ENCODE results near the gene RALGAPA2.

The RALGAPA2 gene

DNA sequence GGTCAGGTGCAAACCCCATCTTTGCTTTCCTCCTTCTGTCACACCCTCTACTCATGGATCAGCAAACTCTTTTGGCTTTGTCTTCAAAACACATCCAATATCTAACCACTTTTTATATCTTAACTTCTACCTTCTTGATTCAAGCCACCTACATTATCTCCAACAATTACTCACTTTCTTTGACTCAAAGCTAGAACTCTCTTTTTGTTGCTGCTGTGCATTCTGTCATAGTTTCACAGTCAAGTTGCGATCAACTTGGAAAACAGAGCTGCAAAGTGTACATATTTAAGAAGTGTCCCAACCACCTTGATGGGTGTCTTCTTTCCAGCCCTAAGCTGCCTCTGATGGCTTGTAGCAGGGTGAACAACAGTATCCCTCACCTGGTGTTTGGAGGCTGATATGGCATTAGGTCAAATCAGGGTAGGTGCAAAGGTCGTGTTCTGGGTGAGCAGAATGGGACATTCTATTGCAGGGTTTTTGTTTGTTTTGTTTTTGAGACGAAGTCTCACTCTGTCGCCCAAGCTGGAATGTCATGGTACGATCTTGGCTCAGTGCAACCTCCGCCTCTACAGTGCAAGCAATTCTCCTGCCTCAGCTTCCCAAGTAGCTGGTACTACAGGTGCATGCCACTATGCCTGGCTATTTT, 43.4 kb upstream of the RALGAPA2 start:
- ATAC-seq: no peak
- TF ChIP-seq SNAI2 (CRISPR knock-in tag; IDR thresholded peaks at IDR 0.05): no peak
- no peak for TF ChIP-seq OSR1 (CRISPR knock-in tag; IDR thresholded peaks at IDR 0.05)
- no peak for TF ChIP-seq ESRRG (CRISPR knock-in tag; IDR thresholded peaks at IDR 0.05)
- TF ChIP-seq ZNF8 (CRISPR knock-in tag; IDR thresholded peaks at IDR 0.05): no peak
- TF ChIP-seq GLIS3 (CRISPR knock-in tag; IDR thresholded peaks at IDR 0.05): no peak
- no peak for TF ChIP-seq ZC3H10 (CRISPR knock-in tag; IDR thresholded peaks at IDR 0.05)
- TF ChIP-seq, protein P1, sequence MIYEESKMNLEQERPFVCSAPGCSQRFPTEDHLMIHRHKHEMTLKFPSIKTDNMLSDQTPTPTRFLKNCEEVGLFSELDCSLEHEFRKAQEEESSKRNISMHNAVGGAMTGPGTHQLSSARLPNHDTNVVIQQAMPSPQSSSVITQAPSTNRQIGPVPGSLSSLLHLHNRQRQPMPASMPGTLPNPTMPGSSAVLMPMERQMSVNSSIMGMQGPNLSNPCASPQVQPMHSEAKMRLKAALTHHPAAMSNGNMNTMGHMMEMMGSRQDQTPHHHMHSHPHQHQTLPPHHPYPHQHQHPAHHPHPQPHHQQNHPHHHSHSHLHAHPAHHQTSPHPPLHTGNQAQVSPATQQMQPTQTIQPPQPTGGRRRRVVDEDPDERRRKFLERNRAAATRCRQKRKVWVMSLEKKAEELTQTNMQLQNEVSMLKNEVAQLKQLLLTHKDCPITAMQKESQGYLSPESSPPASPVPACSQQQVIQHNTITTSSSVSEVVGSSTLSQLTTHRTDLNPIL (CRISPR knock-in tag; IDR thresholded peaks at IDR 0.05; ENCODE audit: low read depth): no peak
- TF ChIP-seq, protein P2, sequence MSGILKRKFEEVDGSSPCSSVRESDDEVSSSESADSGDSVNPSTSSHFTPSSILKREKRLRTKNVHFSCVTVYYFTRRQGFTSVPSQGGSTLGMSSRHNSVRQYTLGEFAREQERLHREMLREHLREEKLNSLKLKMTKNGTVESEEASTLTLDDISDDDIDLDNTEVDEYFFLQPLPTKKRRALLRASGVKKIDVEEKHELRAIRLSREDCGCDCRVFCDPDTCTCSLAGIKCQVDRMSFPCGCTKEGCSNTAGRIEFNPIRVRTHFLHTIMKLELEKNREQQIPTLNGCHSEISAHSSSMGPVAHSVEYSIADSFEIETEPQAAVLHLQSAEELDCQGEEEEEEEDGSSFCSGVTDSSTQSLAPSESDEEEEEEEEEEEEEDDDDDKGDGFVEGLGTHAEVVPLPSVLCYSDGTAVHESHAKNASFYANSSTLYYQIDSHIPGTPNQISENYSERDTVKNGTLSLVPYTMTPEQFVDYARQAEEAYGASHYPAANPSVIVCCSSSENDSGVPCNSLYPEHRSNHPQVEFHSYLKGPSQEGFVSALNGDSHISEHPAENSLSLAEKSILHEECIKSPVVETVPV (CRISPR knock-in tag; IDR thresholded peaks at IDR 0.05): no peak
- no peak for TF ChIP-seq ZFP30 (CRISPR knock-in tag; IDR thresholded peaks at IDR 0.05)
- TF ChIP-seq, protein P3, sequence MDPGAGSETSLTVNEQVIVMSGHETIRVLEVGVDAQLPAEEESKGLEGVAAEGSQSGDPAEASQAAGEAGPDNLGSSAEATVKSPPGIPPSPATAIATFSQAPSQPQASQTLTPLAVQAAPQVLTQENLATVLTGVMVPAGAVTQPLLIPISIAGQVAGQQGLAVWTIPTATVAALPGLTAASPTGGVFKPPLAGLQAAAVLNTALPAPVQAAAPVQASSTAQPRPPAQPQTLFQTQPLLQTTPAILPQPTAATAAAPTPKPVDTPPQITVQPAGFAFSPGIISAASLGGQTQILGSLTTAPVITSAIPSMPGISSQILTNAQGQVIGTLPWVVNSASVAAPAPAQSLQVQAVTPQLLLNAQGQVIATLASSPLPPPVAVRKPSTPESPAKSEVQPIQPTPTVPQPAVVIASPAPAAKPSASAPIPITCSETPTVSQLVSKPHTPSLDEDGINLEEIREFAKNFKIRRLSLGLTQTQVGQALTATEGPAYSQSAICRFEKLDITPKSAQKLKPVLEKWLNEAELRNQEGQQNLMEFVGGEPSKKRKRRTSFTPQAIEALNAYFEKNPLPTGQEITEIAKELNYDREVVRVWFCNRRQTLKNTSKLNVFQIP (CRISPR knock-in tag; IDR thresholded peaks at IDR 0.05; ENCODE audit: borderline replicate concordance, low read depth): no peak
- TF ChIP-seq ZNF70 (CRISPR knock-in tag; IDR thresholded peaks at IDR 0.05): no peak

DNA sequence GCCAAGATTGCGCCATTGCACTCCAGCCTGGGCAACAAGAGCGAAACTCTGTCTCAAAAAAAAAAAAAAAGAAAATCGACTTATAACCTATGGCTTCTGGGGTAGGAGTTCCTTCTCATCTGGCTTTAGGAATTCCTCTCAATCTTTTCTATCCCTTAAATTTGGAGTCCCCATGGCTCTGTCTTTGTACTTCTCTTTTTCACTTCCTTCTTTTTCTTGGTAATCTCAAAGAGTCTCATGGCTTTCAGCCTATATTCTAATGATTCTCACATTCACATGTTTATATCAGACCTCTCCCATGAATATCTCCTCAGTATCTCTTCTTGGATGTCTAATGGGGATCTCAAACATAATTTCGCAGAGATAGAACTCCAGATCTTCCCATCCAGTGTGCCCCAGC, 42.8 kb upstream of the RALGAPA2 start:
- no peak for ATAC-seq
- TF ChIP-seq, protein P1 (CRISPR knock-in tag; IDR thresholded peaks at IDR 0.05; ENCODE audit: low read depth): no peak
- TF ChIP-seq RARB (CRISPR knock-in tag; IDR thresholded peaks at IDR 0.05) (no peak), ZNF8 (CRISPR knock-in tag; IDR thresholded peaks at IDR 0.05) (no peak), ZFP3 (CRISPR knock-in tag; IDR thresholded peaks at IDR 0.05) (no peak), SNAI2 (CRISPR knock-in tag; IDR thresholded peaks at IDR 0.05) (no peak), ZNF70 (CRISPR knock-in tag; IDR thresholded peaks at IDR 0.05) (no peak), ZC3H10 (CRISPR knock-in tag; IDR thresholded peaks at IDR 0.05) (no peak), PPARA (CRISPR knock-in tag; IDR thresholded peaks at IDR 0.05; ENCODE audit: borderline replicate concordance) (no peak), OSR1 (CRISPR knock-in tag; IDR thresholded peaks at IDR 0.05) (no peak), CSDC2 (CRISPR knock-in tag; IDR thresholded peaks at IDR 0.05) (no peak), ESRRG (CRISPR knock-in tag; IDR thresholded peaks at IDR 0.05) (no peak), BACH2 (CRISPR knock-in tag; IDR thresholded peaks at IDR 0.05; ENCODE audit: borderline replicate concordance) (no peak), ZNF565 (CRISPR knock-in tag; conservative IDR thresholded peaks at IDR 0.05; ENCODE audit: low read depth) (no peak), ISL1 (CRISPR knock-in tag; IDR thresholded peaks at IDR 0.05) (no peak)
- TF ChIP-seq, protein P2 (CRISPR knock-in tag; IDR thresholded peaks at IDR 0.05): no peak
- TF ChIP-seq, protein P4, sequence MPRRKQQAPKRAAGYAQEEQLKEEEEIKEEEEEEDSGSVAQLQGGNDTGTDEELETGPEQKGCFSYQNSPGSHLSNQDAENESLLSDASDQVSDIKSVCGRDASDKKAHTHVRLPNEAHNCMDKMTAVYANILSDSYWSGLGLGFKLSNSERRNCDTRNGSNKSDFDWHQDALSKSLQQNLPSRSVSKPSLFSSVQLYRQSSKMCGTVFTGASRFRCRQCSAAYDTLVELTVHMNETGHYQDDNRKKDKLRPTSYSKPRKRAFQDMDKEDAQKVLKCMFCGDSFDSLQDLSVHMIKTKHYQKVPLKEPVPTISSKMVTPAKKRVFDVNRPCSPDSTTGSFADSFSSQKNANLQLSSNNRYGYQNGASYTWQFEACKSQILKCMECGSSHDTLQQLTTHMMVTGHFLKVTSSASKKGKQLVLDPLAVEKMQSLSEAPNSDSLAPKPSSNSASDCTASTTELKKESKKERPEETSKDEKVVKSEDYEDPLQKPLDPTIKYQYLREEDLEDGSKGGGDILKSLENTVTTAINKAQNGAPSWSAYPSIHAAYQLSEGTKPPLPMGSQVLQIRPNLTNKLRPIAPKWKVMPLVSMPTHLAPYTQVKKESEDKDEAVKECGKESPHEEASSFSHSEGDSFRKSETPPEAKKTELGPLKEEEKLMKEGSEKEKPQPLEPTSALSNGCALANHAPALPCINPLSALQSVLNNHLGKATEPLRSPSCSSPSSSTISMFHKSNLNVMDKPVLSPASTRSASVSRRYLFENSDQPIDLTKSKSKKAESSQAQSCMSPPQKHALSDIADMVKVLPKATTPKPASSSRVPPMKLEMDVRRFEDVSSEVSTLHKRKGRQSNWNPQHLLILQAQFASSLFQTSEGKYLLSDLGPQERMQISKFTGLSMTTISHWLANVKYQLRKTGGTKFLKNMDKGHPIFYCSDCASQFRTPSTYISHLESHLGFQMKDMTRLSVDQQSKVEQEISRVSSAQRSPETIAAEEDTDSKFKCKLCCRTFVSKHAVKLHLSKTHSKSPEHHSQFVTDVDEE (CRISPR knock-in tag; IDR thresholded peaks at IDR 0.05): no peak
- TF ChIP-seq, protein P3 (CRISPR knock-in tag; IDR thresholded peaks at IDR 0.05; ENCODE audit: borderline replicate concordance, low read depth): no peak
